ENCODE results near the gene FXR2.

FXR2 gene

DNA sequence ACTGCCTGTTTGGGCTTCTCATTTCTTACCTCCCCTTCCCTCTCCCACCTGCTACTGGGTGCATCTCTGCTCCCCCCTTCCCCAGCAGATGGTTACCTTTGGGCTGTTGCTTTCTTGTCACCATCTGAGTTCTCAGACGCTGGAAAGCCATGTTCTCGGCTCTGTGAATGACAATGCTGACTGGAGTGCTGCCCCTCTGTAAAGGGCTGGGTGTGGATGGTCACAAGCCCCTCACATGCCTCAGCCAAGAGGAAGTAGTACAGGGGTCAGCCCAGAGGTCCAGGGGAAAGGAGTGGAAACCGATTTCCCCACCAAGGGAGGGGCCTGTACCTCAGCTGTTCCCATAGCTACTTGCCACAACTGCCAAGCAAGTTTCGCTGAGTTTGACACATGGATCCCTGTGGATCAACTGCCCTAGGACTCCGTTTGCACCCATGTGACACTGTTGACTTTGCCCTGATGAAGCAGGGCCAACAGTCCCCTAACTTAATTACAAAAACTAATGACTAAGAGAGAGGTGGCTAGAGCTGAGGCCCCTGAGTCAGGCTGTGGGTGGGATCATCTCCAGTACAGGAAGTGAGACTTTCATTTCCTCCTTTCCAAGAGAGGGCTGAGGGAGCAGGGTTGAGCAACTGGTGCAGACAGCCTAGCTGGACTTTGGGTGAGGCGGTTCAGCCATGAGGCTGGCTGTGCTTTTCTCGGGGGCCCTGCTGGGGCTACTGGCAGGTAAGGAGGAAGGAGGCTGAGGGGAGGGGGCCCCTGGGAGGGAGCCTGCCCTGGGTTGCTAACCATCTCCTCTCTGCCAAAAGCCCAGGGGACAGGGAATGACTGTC lies 35.5 kb downstream of the FXR2 start, which contains the start of gene CD68 (continued):
- TF ChIP-seq ZNF23 (tag by site-specific recombination; IDR thresholded peaks at IDR 0.05; ENCODE audit: borderline replicate concordance) (no peak), YY1 (tag by site-specific recombination; IDR thresholded peaks at IDR 0.05) (no peak), ZNF473 (tag by site-specific recombination; IDR thresholded peaks at IDR 0.05) (no peak), ZNF202 (tag by site-specific recombination; IDR thresholded peaks at IDR 0.05; ENCODE audit: borderline replicate concordance) (no peak), ZFHX2 (tag by site-specific recombination; conservative IDR thresholded peaks at IDR 0.05) (no peak), ZNF664 (tag by site-specific recombination; IDR thresholded peaks at IDR 0.05) (no peak), ZNF10 (tag by site-specific recombination; IDR thresholded peaks at IDR 0.05) (peak; percentile 46; the same call in 1 of the 2 replicates), ZFP37 (tag by site-specific recombination; IDR thresholded peaks at IDR 0.05) (peak; percentile 40), ZNF433 (tag by site-specific recombination; IDR thresholded peaks at IDR 0.05; ENCODE audit: low read depth) (no peak), KLF16 (tag by site-specific recombination; IDR thresholded peaks at IDR 0.05) (0 out of 2 replicates have a peak, but pooled peaks have one; percentile 10), ZNF274 (IDR thresholded peaks at IDR 0.05; ENCODE audit: low read length) (no peak), ZNF274 (tag by site-specific recombination; IDR thresholded peaks at IDR 0.05; ENCODE audit: borderline replicate concordance) (no peak), GLI2 (tag by site-specific recombination; IDR thresholded peaks at IDR 0.05; ENCODE audit: borderline replicate concordance, low read depth) (no peak), ZNF561 (tag by site-specific recombination; IDR thresholded peaks at IDR 0.05; ENCODE audit: borderline replicate concordance) (peak; percentile 46; the same call in 1 of the 2 replicates), ZNF404 (tag by site-specific recombination; IDR thresholded peaks at IDR 0.05) (no peak), ZNF830 (tag by site-specific recombination; IDR thresholded peaks at IDR 0.05; ENCODE audit: low read depth) (no peak), OVOL3 (tag by site-specific recombination; IDR thresholded peaks at IDR 0.05) (no peak), SP2 (tag by site-specific recombination; IDR thresholded peaks at IDR 0.05) (peak; percentile 58), SCRT2 (tag by site-specific recombination; IDR thresholded peaks at IDR 0.05) (peak; percentile 96), ZNF174 (tag by site-specific recombination; IDR thresholded peaks at IDR 0.05) (no peak), ZNF76 (tag by site-specific recombination; IDR thresholded peaks at IDR 0.05; ENCODE audit: borderline replicate concordance, low read depth) (no peak; the same call in 1 of the 2 replicates), ZXDB (tag by site-specific recombination; IDR thresholded peaks at IDR 0.05) (peak; percentile 62; the same call in 1 of the 2 replicates), ZNF776 (tag by site-specific recombination; IDR thresholded peaks at IDR 0.05; ENCODE audit: borderline replicate concordance) (no peak), ZNF529 (tag by site-specific recombination; IDR thresholded peaks at IDR 0.05; ENCODE audit: insufficient replicate concordance) (no peak), KLF9 (tag by site-specific recombination; IDR thresholded peaks at IDR 0.05; ENCODE audit: low read depth) (no peak), MZF1 (tag by site-specific recombination; IDR thresholded peaks at IDR 0.05; ENCODE audit: borderline replicate concordance) (peak; percentile 100), GLIS1 (tag by site-specific recombination; IDR thresholded peaks at IDR 0.05) (peak; percentile 94), HOXD13 (CRISPR knock-in tag; IDR thresholded peaks at IDR 0.05; ENCODE audit: borderline replicate concordance) (no peak), ZNF248 (tag by site-specific recombination; IDR thresholded peaks at IDR 0.05) (no peak)
- TF ChIP-seq, protein P1, sequence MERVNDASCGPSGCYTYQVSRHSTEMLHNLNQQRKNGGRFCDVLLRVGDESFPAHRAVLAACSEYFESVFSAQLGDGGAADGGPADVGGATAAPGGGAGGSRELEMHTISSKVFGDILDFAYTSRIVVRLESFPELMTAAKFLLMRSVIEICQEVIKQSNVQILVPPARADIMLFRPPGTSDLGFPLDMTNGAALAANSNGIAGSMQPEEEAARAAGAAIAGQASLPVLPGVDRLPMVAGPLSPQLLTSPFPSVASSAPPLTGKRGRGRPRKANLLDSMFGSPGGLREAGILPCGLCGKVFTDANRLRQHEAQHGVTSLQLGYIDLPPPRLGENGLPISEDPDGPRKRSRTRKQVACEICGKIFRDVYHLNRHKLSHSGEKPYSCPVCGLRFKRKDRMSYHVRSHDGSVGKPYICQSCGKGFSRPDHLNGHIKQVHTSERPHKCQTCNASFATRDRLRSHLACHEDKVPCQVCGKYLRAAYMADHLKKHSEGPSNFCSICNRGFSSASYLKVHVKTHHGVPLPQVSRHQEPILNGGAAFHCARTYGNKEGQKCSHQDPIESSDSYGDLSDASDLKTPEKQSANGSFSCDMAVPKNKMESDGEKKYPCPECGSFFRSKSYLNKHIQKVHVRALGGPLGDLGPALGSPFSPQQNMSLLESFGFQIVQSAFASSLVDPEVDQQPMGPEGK (tag by site-specific recombination; IDR thresholded peaks at IDR 0.05): peak; percentile 88
- TF ChIP-seq, protein P2, sequence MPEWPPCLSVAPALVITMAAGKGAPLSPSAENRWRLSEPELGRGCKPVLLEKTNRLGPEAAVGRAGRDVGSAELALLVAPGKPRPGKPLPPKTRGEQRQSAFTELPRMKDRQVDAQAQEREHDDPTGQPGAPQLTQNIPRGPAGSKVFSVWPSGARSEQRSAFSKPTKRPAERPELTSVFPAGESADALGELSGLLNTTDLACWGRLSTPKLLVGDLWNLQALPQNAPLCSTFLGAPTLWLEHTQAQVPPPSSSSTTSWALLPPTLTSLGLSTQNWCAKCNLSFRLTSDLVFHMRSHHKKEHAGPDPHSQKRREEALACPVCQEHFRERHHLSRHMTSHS (tag by site-specific recombination; IDR thresholded peaks at IDR 0.05): no peak
- TF ChIP-seq, protein P3, sequence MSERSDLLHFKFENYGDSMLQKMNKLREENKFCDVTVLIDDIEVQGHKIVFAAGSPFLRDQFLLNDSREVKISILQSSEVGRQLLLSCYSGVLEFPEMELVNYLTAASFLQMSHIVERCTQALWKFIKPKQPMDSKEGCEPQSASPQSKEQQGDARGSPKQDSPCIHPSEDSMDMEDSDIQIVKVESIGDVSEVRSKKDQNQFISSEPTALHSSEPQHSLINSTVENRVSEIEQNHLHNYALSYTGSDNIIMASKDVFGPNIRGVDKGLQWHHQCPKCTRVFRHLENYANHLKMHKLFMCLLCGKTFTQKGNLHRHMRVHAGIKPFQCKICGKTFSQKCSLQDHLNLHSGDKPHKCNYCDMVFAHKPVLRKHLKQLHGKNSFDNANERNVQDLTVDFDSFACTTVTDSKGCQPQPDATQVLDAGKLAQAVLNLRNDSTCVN (tag by site-specific recombination; optimal IDR thresholded peaks at IDR 0.05): no peak
- TF ChIP-seq, protein P4, sequence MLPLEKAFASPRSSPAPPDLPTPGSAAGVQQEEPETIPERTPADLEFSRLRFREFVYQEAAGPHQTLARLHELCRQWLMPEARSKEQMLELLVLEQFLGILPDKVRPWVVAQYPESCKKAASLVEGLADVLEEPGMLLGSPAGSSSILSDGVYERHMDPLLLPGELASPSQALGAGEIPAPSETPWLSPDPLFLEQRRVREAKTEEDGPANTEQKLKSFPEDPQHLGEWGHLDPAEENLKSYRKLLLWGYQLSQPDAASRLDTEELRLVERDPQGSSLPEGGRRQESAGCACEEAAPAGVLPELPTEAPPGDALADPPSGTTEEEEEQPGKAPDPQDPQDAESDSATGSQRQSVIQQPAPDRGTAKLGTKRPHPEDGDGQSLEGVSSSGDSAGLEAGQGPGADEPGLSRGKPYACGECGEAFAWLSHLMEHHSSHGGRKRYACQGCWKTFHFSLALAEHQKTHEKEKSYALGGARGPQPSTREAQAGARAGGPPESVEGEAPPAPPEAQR (tag by site-specific recombination; IDR thresholded peaks at IDR 0.05): no peak
- TF ChIP-seq, protein P5, sequence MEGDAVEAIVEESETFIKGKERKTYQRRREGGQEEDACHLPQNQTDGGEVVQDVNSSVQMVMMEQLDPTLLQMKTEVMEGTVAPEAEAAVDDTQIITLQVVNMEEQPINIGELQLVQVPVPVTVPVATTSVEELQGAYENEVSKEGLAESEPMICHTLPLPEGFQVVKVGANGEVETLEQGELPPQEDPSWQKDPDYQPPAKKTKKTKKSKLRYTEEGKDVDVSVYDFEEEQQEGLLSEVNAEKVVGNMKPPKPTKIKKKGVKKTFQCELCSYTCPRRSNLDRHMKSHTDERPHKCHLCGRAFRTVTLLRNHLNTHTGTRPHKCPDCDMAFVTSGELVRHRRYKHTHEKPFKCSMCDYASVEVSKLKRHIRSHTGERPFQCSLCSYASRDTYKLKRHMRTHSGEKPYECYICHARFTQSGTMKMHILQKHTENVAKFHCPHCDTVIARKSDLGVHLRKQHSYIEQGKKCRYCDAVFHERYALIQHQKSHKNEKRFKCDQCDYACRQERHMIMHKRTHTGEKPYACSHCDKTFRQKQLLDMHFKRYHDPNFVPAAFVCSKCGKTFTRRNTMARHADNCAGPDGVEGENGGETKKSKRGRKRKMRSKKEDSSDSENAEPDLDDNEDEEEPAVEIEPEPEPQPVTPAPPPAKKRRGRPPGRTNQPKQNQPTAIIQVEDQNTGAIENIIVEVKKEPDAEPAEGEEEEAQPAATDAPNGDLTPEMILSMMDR (tag by site-specific recombination; IDR thresholded peaks at IDR 0.05): no peak
